OCI-LY7 (cell line): ENCODE data around the gene ABCA3. TPM values are rescaled to one million over a fixed set of nuclear protein-coding genes. Genes with fewer than 3 reads are reported as not detected.

ENCODE experiments used
- BruUV-seq: library from RNA; stranded (reverse); fragments of 400-500 nt; replicated peaks from 2 replicates; lab custom pipeline; 2021; lab: Mats Ljungman, UMichigan
- CTCF ChIA-PET: fragments of 300-600 bp; sonication (Branson Sonifier 250); formaldehyde crosslinking; loops from one replicate; lab custom pipeline; 2022; ENCODE audit warnings: antibody characterized with exemption; ENCODE audit not compliant: unreplicated experiment; lab: Charles Lee
- POLR2A ChIA-PET: fragments of 300-600 bp; sonication (Branson Sonifier 250); formaldehyde crosslinking; loops from one replicate; lab custom pipeline; 2022; ENCODE audit warnings: antibody characterized with exemption; lab: Charles Lee
- DNase-seq: peaks from one replicate; pipeline ENCODE4 v3.0.0-alpha.2; 2015; ENCODE audit warnings: low spot score
- H2AFZ ChIP-seq: fragments of 200-600 bp; sonication (generic), shearing (Covaris generic); 2 replicates; pipeline ENCODE4 v1.6.1; 2014; ENCODE audit warnings: mild to moderate bottlenecking, antibody characterized with exemption, low read length, moderate library complexity
- H3K27ac ChIP-seq: fragments of 200-600 bp; sonication (generic); 2 replicates; pipeline ENCODE4 v1.5.1; 2014; ENCODE audit warnings: mixed run types, low read depth, mild to moderate bottlenecking, moderate library complexity, low read length, inconsistent platforms; ENCODE audit not compliant: poor library complexity, severe bottlenecking
- H3K36me3 ChIP-seq: fragments of 200-600 bp; sonication (generic); 2 replicates; pipeline ENCODE4 v1.6.1; 2014; ENCODE audit warnings: mild to moderate bottlenecking, antibody characterized with exemption, low read length, moderate library complexity, mixed read lengths; ENCODE audit not compliant: insufficient read depth
- H3K4me1 ChIP-seq: fragments of 200-600 bp; sonication (generic); 2 replicates; pipeline ENCODE4 v1.5.1; 2014; ENCODE audit warnings: mild to moderate bottlenecking, low read length; ENCODE audit not compliant: insufficient read depth, poor library complexity, severe bottlenecking
- H3K4me2 ChIP-seq: fragments of 200-600 bp; sonication (generic); 2 replicates; pipeline ENCODE4 v1.6.1; 2014; ENCODE audit warnings: mild to moderate bottlenecking, low read length
- H3K4me3 ChIP-seq: fragments of 200-600 bp; sonication (generic); 2 replicates; pipeline ENCODE4 v1.5.1; 2014; ENCODE audit warnings: mild to moderate bottlenecking, low read depth, low read length; ENCODE audit not compliant: poor library complexity, severe bottlenecking
- H3K79me2 ChIP-seq: fragments of 200-600 bp; sonication (generic); 2 replicates; pipeline ENCODE4 v1.6.1; 2016; ENCODE audit warnings: low read depth, mild to moderate bottlenecking, low read length, moderate library complexity, mixed read lengths; ENCODE audit not compliant: insufficient read depth
- H3K9me2 ChIP-seq: fragments of 200-600 bp; sonication (generic); 2 replicates; pipeline ENCODE4 v1.6.1; 2016; ENCODE audit warnings: mild to moderate bottlenecking, low read length, mixed read lengths; ENCODE audit not compliant: insufficient read depth
- H3K9me3 ChIP-seq: fragments of 200-600 bp; sonication (generic); 2 replicates; pipeline ENCODE4 v1.6.1; 2014; ENCODE audit warnings: mild to moderate bottlenecking, mixed run types, low read length, mixed read lengths
- H4K20me1 ChIP-seq: fragments of 200-600 bp; sonication (generic); 2 replicates; pipeline ENCODE4 v1.6.1; 2014; ENCODE audit warnings: mild to moderate bottlenecking, antibody characterized with exemption, low read length, moderate library complexity, mixed read lengths; ENCODE audit not compliant: insufficient read depth
- EZH2phosphoT487 ChIP-seq: fragments of 200-600 bp; sonication (generic); IDR thresholded peaks from 2 replicates; pipeline ENCODE4 v1.6.1; 2018; ENCODE audit warnings: low read depth, borderline replicate concordance, mild to moderate bottlenecking, mixed run types, antibody characterized with exemption, low read length, moderate library complexity, mixed read lengths
- intact Hi-C: fragments of 100-400 bp; cut with micrococcal nuclease; formaldehyde crosslinking; loops from one replicate; pipeline ENCODE4 v1.10.0; 2022; ENCODE audit not compliant: unreplicated experiment
- total RNA-seq, 2 experiments: library from RNA; depleted of rRNA in 1 of 2; stranded (reverse); fragments of >200 nt in 1 of 2; shearing (Covaris generic) in 1 of 2; gene quantifications; 2 replicates each; pipeline ENCODE4 v1.2.3, GENCODE V29; 2014 to 2022
- TF ChIP-seq, protein P1 (sequence below): fragments of 200-600 bp; sonication (generic); conservative IDR thresholded peaks from 2 replicates; pipeline ENCODE4 v1.5.1; 2014; ENCODE audit warnings: mild to moderate bottlenecking, antibody characterized with exemption, low read length, moderate library complexity, mixed read lengths

Gene ABCA3
- total RNA-seq, 2 experiments from 2014 or later: 0.23 TPM; not detected in 1

DNA sequence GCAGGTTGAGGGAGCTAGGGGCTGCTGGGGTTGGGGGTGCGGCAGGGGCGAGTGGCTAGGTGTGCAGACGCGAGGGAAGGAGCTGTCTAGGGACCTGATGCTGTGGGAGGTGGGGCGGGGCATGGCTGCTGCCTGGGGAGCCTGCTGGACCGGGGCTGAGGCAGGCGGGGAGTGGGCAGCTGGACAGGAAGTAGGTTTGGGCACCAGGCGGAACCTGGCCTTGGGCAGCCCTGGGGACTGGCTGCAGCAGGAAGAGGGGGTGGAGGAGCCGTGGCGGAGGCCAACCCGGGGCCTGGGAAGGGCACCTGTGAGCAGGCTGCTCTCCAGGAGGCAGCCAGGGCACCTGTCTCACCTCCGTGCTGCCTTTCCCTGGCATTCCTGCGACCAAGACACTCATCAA, 110.2 kb downstream of the ABCA3 start:
- no peak for DNase-seq
- Histone ChIP-seq H3K4me2 (no peak overlapping the region), H3K9me3 (no peaks in the 10 kb centered on the region), H3K79me2 (peaks cover 14% of the 10 kb centered on the region; the same call in 1 of the 2 replicates), H2AFZ (no peak overlapping the region), H3K36me3 (peaks cover 66% of the 10 kb centered on the region), H4K20me1 (no peaks in the 10 kb centered on the region), H3K4me1 (no peaks in the 10 kb centered on the region), H3K27ac (no peak overlapping the region), H3K4me3 (no peak overlapping the region), H3K9me2 (no peaks in the 10 kb centered on the region)
- ChIA-PET CTCF (no interaction called here), POLR2A (no interaction called here)
- intact Hi-C loops: no loop called here
- TF ChIP-seq EZH2phosphoT487: no peak
- TF ChIP-seq, protein P1, sequence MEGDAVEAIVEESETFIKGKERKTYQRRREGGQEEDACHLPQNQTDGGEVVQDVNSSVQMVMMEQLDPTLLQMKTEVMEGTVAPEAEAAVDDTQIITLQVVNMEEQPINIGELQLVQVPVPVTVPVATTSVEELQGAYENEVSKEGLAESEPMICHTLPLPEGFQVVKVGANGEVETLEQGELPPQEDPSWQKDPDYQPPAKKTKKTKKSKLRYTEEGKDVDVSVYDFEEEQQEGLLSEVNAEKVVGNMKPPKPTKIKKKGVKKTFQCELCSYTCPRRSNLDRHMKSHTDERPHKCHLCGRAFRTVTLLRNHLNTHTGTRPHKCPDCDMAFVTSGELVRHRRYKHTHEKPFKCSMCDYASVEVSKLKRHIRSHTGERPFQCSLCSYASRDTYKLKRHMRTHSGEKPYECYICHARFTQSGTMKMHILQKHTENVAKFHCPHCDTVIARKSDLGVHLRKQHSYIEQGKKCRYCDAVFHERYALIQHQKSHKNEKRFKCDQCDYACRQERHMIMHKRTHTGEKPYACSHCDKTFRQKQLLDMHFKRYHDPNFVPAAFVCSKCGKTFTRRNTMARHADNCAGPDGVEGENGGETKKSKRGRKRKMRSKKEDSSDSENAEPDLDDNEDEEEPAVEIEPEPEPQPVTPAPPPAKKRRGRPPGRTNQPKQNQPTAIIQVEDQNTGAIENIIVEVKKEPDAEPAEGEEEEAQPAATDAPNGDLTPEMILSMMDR: no peak
- BruUV-seq: no TSS peak

DNA sequence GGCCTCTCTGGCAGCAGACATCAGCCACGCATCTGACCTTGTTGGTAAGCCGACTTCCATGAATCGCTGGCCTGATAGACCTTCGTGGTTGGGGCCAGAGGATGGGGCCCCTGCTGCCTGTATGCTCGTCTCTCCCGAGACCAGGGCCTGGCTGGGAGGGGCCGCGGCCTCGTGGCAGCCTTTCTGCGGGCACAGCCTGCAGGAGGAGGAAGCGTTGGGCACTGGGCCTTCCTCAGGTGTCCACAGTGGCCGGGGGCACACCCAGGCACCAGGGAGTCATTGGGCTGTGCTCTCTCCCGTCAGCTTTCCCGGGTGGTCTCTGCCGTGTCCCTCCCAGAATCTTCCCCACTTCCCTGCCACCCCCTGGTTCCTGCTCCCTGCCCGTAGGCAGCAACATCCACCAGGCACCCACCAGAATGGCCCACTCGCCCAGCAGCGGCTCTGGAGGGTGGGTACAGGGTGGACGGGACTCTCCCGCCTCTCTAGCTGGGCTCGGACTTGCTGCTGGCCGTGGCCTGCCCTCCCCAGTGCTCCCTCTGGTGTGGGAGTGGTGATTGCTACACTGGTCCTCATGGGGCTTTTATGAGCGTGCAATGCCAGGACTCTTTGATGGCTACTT, 110.8 kb downstream of the ABCA3 start:
- no TSS peak for BruUV-seq
- CTCF ChIA-PET: no interaction called here
- Histone ChIP-seq H3K4me3 (no peak overlapping the region), H3K79me2 (peaks cover 20% of the 10 kb centered on the region; the same call in 1 of the 2 replicates), H3K4me2 (no peak overlapping the region), H3K9me2 (no peaks in the 10 kb centered on the region), H4K20me1 (no peaks in the 10 kb centered on the region), H3K4me1 (peaks cover 5% of the 10 kb centered on the region), H3K36me3 (peaks cover 60% of the 10 kb centered on the region), H2AFZ (no peak overlapping the region), H3K9me3 (no peaks in the 10 kb centered on the region), H3K27ac (no peak overlapping the region)
- TF ChIP-seq, protein P1: no peak
- TF ChIP-seq EZH2phosphoT487: no peak
- POLR2A ChIA-PET: no interaction called here
- no peak for DNase-seq
- intact Hi-C loops: no loop called here

DNA sequence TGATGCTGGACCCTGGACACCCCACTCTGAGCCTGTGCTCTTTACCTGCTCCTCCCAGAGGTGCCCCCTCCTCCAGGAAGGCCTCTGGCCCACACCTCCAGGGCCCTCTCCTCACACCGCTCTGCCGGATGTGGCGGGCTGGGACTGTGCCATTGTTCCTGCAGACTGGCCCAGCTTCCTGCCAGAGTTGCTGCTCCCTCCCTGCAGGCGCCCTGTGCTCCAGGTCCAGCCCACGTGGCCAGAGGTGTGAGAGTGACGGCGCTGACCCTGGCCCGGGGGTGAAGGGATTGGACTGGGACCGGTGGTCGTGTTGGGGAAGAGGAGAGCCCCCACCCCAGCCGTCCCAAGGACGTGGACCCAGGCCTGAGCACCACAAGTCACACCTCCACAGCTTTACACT, 111.4 kb downstream of the ABCA3 start:
- H3K4me1 ChIP-seq: peaks cover 10% of the 10 kb centered on the region
- H3K9me3 ChIP-seq: no peaks in the 10 kb centered on the region
- intact Hi-C loops: no loop called here
- no peak overlapping the region for H3K4me3 ChIP-seq
- ChIA-PET CTCF (no interaction called here), POLR2A (no interaction called here)
- H3K27ac ChIP-seq: no peak overlapping the region
- peaks cover 27% of the 10 kb centered on the region for H3K79me2 ChIP-seq
- H3K36me3 ChIP-seq: peaks cover 55% of the 10 kb centered on the region
- H2AFZ ChIP-seq: no peak overlapping the region
- DNase-seq: no peak
- H4K20me1 ChIP-seq: 0 out of 2 replicates have a peak, but pooled peaks cover 2% of the 10 kb centered on the region
- no TSS peak for BruUV-seq
- no peaks in the 10 kb centered on the region for H3K9me2 ChIP-seq
- no peak for TF ChIP-seq EZH2phosphoT487
- TF ChIP-seq, protein P1: no peak
- no peak overlapping the region for H3K4me2 ChIP-seq
